Activated naive CD4-positive, alpha-beta T cell treated with anti-CD3 and anti-CD28 coated beads, Interleukin-2, amount 50 U/mL, for 72 hours (primary cell): ENCODE data around the gene PTCRA. TPM values are rescaled to one million over a fixed set of nuclear protein-coding genes. Genes with fewer than 3 reads are reported as not detected.

Experiments used
- ATAC-seq, 2 donors: fragments of 150-1000 bp; cut with Tn5 transposase; 2 replicates each; pipeline ENCODE4 v1.10.0; 2021; ENCODE audit warnings: mild to moderate bottlenecking in 2 of 2, moderate library complexity in 2 of 2
- DNase-seq, 2 donors: peaks; one replicate each; pipeline ENCODE4 v3.0.0; 2021 to 2022; ENCODE audit warnings: low spot score in 2 of 2
- H3K27ac Mint-ChIP-seq, 2 donors: one replicate each; pipeline ENCODE4 v1.8.0; 2022; ENCODE audit warnings: mild to moderate bottlenecking in 2 of 2, mixed read lengths in 2 of 2
- H3K36me3 Mint-ChIP-seq, 2 donors: one replicate each; pipeline ENCODE4 v1.8.0; 2022; ENCODE audit warnings: mixed read lengths in 2 of 2
- H3K9me3 Mint-ChIP-seq, 2 donors: one replicate each; pipeline ENCODE4 v1.8.0; 2022; ENCODE audit warnings: mixed read lengths in 2 of 2
- total RNA-seq, 2 donors: library from RNA; stranded (reverse); gene quantifications; one replicate each; pipeline ENCODE4 v1.2.3, GENCODE V29; 2022

Gene PTCRA
- total RNA-seq, 2 donors from 2014 or later, result not detected

DNA sequence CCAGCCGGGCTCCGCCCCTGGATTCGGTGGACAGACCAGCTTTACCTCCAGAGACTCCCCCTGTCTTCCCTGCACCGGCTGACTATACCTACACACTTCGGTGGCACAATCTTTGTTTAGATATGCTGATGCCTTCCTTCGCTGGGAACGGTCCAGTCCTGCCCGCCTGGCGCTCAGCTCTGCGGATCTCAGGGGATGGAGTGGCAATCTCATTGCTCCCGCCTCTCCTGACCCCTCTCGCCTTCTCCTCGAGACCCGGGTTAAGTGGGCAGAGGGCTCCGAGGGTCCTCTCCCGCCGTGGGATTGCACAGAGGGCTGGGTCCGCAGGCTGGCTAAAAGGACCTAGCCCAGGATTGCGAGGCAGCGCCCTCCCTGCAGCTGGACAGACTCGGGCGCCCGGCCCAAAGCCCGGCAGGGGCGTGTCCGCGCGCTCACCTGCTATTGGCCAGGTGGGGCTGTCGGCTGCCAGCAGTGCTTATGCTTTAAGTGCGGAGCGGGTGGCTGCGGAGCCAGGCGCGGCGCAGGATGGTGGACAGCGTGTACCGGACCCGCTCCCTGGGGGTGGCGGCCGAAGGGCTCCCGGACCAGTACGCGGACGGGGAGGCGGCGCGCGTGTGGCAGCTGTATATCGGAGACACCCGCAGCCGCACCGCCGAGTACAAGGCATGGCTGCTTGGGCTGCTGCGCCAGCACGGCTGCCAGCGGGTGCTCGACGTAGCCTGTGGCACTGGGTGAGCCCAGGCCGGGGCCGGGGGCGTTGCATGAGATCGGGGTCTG is 44.6 kb downstream of the PTCRA start, which contains the start of gene GNMT:
Gene GNMT (plus strand): TSS at position 512 of the 777 bp plus-strand sequence. CDS start 14 bp downstream, at position 526.
- Mint-ChIP-seq H3K27ac (peak within 1 kb of the TSS; percentile 34 to 36), H3K9me3 (no peaks in the 10 kb centered on the region), H3K36me3 (no peaks in the 10 kb centered on the region)
- peak in 1 of 2 donors; percentile 54 for DNase-seq
- ATAC-seq, result peak; percentile 88 to 89

DNA sequence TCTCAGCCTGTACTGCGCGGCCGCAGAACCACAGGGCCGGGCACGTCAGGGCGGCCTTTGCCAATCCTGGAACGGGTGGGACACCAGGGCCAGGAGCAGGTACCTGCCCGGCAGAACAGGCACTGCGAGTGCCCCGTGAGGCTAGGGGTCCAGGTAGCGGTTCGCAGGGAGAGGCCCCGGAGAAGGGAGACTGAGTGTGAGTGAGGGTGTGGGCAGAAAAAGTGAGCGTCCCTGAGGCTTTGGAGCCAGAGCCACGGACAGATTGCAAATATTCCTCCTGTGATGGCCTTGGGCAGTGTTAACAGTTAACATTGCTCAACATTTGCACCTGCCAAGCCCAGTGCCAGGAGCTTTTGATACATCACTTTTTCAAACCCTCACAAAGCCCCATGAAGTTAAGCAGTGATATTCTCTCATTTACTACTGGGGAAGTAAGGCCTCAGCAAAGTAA is 45.2 kb downstream of the PTCRA start:
- Mint-ChIP-seq H3K9me3 (no peaks in the 10 kb centered on the region), H3K36me3 (no peaks in the 10 kb centered on the region), H3K27ac (peak overlapping the region in 1 of 2 donors; percentile 34)
- no peak for DNase-seq
- no peak for ATAC-seq

DNA sequence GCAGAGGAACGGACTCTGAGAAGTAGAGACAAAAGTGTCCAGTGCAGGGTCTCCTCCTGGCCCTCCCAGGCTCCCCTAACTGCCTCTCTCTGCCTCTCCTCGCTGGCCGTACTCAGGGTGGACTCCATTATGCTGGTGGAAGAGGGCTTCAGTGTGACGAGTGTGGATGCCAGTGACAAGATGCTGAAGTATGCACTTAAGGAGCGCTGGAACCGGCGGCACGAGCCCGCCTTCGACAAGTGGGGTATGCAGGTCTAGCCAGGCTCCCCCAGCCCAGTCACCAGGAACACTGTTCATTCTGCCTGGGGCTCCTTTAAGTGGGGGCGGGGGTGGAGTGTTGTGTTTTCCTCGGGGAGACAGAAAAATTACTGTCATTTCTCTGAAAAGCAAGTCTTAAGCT is 46.2 kb downstream of the PTCRA start:
- Mint-ChIP-seq H3K27ac (no peak overlapping the region), H3K9me3 (no peaks in the 10 kb centered on the region), H3K36me3 (no peaks in the 10 kb centered on the region)
- DNase-seq (no peak), ATAC-seq (no peak)

DNA sequence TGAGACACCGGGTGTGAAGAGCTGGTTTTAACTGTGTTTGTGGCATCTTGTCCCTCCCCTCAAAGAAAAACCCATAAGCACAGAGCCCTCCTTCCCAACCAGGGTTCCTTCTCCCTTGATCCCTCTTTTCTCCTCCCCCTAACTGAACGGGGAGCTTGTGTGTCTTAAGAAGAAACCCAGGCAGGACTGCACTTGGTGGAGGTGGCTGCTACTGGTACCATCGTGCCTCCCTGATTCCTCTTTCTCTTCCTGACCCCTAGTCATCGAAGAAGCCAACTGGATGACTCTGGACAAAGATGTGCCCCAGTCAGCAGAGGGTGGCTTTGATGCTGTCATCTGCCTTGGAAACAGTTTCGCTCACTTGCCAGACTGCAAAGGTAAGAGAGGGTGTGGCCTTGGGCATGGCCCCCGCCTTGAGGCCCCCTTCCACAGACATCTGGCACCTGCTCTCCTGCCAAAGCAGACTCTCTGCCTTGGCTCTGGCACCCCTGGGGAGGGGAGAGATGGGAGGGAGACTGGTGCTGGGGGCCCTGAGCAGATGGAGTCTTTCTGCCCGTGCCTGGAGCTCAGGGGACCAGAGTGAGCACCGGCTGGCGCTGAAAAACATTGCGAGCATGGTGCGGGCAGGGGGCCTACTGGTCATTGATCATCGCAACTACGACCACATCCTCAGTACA is 46.8 kb downstream of the PTCRA start:
- H3K27ac Mint-ChIP-seq, result no peak overlapping the region
- no peaks in the 10 kb centered on the region for H3K36me3 Mint-ChIP-seq
- ATAC-seq (no peak), DNase-seq (no peak)
- H3K9me3 Mint-ChIP-seq, result no peaks in the 10 kb centered on the region

DNA sequence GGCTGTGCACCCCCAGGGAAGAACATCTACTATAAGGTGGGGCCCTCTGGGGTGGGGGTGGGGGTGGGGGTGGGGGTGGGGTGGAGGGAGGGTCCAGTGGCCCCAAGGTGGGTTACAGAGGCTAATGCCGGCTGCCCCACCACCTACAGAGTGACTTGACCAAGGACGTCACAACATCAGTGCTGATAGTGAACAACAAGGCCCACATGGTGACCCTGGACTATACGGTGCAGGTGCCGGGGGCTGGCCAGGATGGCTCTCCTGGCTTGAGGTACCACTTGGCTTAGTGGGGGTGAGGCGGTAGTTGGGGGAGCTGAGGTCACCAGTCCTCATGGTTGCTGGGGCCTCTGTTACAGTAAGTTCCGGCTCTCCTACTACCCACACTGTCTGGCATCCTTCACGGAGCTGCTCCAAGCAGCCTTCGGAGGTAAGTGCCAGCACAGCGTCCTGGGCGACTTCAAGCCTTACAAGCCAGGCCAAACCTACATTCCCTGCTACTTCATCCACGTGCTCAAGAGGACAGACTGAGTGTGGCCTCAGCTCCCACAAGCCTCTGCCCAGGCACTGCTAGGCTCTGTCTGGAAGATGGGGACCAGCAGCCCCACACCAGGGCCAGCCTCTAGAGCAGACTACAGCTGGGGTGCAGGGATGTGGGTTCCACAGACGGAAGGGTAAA is 47.5 kb downstream of the PTCRA start:
- no peaks in the 10 kb centered on the region for H3K9me3 Mint-ChIP-seq
- DNase-seq (no peak), ATAC-seq (peak in 1 of 2 donors; percentile 6)
- no peaks in the 10 kb centered on the region for H3K36me3 Mint-ChIP-seq
- H3K27ac Mint-ChIP-seq, result no peak overlapping the region

DNA sequence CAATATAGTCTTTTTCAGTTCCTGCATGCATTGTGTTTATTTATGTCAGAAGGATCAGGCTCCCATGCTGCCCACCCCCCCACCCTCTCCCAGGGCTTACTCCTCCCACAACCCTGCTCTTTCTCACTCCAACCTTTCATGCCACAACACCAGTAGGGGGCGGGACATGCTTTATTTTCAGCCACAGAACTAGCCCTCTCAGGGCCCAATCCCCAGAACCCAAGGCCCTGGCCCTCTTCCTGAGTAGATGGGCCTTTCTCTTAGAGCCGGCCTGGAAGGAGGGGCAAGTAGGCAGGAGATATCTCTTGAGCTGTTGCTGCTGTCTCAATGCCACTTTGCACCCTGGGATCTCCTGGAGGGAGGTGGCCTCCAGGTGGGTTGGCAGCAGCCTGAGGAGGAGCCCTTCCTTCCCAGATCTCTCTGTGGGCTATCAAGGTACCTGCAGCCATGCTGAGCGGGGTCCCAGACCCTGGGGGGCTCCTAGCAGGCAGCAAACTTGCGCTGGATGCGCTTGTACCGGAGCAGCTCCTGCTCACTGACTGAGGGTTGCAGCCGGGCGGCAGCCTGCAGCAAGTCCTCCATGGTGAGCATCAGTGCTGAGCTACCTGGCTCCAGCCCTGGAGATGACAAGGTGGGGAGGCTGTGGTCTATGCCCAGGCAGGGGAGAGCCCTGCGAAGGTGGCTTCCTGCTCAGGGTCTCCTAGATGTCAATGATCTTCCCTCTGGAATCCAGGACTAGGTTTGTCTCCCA is 48.2 kb downstream of the PTCRA start:
- ATAC-seq (peak; percentile 56 to 60), DNase-seq (peak in 1 of 2 donors; percentile 47)
- Mint-ChIP-seq H3K27ac (no peak overlapping the region), H3K9me3 (no peaks in the 10 kb centered on the region), H3K36me3 (no peaks in the 10 kb centered on the region)

DNA sequence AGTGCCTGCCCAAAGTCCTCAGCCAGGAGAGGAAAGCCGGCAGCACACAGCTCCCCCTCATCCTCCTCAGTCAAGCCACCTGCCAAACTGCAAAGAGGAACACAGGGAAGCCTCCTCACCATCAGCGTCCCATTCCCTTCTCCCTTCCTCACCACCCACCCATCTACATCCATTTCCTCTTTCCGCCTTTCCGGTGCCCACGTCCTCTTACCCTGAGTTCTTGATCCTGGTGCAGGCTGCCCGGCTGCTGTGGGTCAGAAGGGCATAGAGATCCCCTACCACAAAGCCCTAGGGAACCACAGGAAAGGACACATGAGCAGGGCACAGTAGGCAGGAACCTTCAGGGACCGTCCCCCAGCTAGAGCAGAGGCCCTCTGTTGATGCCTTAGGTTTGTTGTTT is 50.7 kb downstream of the PTCRA start:
- peaks cover 0 to 2% of the 10 kb centered on the region in 2 donors for H3K36me3 Mint-ChIP-seq
- H3K27ac Mint-ChIP-seq, result peak overlapping the region in 1 of 2 donors; percentile 55
- no peaks in the 10 kb centered on the region for H3K9me3 Mint-ChIP-seq
- ATAC-seq, result no peak
- DNase-seq, result no peak

DNA sequence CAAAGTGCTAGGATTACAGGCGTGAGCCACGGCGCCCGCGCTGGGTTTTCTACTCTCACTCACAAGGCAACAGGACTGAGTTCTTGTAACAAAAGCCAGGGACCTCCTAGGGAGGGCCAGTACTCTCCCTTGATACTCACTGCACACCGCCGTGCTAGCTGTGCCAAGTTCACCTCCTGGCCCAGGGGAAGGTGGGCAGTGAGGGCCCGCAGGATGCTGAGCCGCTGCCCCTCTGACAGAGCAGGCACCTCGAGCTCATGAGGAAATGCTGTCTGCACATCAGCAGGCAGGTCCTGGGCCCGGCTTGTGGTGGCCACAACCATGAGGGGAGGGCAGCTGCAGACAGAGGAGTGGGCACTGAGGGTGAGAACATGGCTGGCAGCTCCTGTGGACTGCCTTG is 51.4 kb downstream of the PTCRA start:
- ATAC-seq (no peak), DNase-seq (no peak)
- no peaks in the 10 kb centered on the region for H3K9me3 Mint-ChIP-seq
- no peak overlapping the region for H3K27ac Mint-ChIP-seq
- H3K36me3 Mint-ChIP-seq, result peaks cover 0 to 6% of the 10 kb centered on the region in 2 donors

DNA sequence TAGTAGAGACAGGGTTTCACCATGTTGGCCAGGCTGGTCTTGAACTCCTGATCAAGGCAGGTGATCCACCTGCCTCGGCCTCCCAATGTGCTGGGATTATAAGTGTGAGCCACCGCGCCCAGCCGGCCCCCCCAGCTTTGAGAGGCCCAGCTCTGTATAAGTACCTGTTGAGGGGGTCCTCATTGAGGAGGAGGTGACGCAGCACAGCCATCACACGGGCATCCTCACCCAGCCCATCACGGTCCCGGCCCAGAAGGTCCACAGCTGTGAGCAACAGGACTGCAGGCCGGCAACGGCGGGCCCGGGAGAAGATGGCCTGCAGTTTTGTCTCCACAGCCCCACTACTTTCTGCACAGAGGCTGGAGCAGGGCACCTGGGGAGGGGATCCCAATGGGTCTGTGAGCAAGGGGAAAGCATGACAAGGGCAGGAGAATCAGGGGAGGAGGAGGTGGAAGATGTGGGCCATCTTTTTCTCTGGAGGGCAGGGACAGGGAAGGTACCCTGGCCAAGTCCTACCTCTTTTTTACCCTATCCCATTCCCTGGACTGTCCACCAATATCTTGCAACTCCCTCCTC is 52.4 kb downstream of the PTCRA start:
- Mint-ChIP-seq H3K36me3 (peaks cover 0 to 6% of the 10 kb centered on the region in 2 donors), H3K9me3 (no peaks in the 10 kb centered on the region), H3K27ac (peak overlapping the region; percentile 19 to 44)
- no peak for ATAC-seq
- DNase-seq, result no peak

DNA sequence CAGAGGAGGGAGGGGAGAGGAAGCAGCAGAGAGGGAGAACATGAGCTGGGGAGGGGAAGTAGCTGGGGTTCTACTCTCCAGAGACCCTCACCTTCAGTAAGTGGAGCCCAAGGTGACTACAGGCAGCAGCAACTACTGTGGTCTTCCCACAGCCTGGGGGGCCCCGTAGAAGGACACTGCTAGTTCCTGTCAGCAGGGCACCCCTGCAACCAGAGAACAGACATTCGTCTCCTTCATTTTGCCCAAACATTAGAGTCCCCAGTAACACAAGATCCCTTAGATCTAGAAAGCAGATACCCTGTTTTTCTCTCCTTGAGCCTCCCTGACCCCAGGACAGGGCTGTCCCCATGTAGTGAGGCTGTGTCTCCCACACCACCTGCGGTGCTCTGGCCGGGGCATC is 52.9 kb downstream of the PTCRA start:
- Mint-ChIP-seq H3K36me3 (peaks cover 0 to 6% of the 10 kb centered on the region in 2 donors), H3K9me3 (no peaks in the 10 kb centered on the region), H3K27ac (peak overlapping the region in 1 of 2 donors; percentile 19)
- DNase-seq (no peak), ATAC-seq (no peak)

DNA sequence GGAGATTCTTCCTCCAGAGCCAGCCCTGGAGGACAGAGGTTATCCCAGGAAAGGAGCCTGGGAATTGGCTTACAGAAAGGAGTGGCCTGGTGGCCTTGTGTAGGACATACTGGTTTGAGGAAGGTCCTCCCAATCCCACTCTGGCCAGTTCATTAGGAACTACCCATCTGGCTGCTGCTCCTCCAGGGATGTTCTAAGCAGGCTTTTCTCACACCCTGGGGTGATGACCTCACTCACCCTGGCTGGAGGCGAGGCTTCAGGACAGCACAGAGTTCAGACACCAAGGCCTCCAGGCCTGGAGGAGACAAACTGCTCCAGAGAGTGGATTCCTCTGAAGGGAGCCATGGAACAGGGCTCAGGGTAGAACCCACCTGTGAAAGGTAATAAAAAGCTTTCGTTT is 53.6 kb downstream of the PTCRA start:
- Mint-ChIP-seq H3K27ac (no peak overlapping the region), H3K36me3 (peaks cover 0 to 6% of the 10 kb centered on the region in 2 donors), H3K9me3 (no peaks in the 10 kb centered on the region)
- no peak for DNase-seq
- ATAC-seq, result no peak

DNA sequence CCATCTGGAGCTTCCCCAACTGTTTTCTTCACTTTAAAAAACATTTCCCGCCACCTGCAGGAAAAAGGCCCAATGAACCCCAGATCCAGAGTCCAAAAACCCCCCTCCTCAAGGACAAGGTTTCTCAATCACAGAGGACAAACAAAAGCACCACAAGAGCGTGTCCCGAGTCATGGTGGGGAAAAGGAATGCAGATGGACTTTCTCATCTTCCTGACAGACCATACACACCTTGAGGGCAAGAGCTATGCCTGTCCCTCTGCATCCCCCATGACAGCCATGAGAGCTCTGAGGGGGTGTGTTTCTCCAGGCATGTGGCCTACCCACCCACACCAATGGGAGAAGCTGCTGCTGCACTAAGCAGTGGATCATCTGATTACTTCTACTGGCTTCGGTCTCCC is 54.1 kb downstream of the PTCRA start:
- ATAC-seq (no peak), DNase-seq (no peak)
- Mint-ChIP-seq H3K9me3 (no peaks in the 10 kb centered on the region), H3K27ac (peak overlapping the region in 1 of 2 donors; percentile 65), H3K36me3 (peaks cover 0 to 6% of the 10 kb centered on the region in 2 donors)

DNA sequence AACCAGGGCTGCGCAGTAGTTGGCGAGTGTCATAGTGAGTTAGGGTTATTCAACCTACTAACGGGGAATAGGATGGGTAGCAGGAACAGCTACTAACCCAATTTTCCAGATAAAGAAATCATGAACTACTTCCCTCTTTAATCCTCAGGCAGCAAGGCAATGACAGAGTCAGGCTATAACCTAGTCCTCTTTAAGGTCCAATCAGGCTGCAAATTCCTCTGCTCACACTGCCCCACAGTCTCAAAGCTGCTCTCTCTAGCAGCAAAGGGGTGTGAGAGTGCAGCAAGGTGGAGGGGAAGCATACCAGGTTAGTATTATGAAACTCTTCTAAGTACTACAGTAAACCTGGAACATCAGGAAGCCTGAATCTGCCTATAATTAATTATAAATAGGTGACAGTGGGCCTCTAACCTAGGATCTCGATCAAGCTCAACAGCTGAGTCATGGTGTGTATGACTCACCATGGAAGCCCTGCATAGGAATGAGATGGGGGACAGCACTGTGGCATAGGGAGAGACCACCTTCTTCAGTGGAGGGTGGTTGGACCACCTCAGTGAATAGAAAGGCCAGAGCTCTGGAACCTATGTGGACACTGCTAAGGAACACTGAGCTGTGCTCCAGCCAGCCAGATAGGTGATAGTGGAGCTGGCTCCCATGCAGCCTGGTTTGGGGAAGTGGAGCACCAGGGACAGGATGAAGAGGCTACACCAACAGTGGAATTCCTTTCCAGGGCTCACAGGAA is 55.2 kb downstream of the PTCRA start:
- no peaks in the 10 kb centered on the region for H3K9me3 Mint-ChIP-seq
- H3K36me3 Mint-ChIP-seq, result peaks cover 0 to 6% of the 10 kb centered on the region in 2 donors
- DNase-seq, result no peak
- peak; percentile 59 to 65 for ATAC-seq
- peak overlapping the region; percentile 11 to 50 for H3K27ac Mint-ChIP-seq

DNA sequence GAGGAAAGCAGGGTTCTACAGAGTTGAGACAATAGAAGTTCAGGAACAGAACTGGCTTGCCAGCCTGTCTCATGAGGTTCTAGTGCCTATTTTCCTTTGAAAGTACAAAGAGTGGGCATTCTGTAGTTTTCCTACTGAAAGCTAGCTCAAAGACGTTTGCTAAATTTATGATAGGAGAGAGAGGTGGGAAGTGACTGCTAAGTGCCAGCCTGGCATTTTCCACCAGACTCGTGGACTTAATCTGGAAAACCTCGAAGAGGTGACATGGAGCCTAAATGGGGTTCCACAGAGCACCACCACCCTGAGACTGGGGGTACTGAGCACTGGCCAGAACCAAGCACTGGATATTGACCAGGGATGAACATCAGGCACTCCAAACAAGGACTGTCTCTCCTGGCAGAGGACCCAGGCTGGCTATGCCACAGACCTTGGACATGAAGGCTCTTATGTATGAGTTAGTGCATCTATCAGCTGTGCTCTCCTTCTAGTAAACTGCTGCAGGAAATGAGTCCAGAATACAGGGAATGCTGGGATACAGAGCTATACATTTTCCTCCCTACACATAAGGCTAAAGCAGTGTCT is 56.0 kb downstream of the PTCRA start:
- Mint-ChIP-seq H3K27ac (peak overlapping the region; percentile 11 to 70), H3K9me3 (no peaks in the 10 kb centered on the region)

DNA sequence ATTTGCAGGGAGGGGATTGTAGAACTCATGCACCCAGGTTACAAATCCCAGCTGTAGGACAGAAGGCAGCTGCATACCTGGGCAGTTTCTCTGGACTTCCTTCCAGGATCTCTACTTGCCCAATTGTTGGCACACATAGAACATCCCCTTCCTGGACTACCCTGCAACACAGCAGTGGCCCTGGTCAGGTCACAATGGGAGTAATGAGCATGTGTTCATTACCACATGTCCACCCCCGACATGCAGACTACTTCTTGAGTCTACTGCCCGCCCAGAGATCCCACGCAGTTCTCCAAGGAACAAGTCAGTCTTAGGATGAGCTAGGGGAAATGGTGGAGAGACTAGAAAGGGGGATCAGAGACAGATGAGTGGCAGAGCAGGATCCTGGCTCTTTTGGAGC is 58.1 kb downstream of the PTCRA start:
- Mint-ChIP-seq H3K36me3 (peaks cover 5 to 22% of the 10 kb centered on the region in 2 donors), H3K9me3 (no peaks in the 10 kb centered on the region), H3K27ac (peak overlapping the region in 1 of 2 donors; percentile 60)
- no peak for DNase-seq
- ATAC-seq, result no peak

More for the DNA sequence above, 56.0 kb downstream of the PTCRA start:
- no peak for DNase-seq
- H3K36me3 Mint-ChIP-seq, result peaks cover 0 to 13% of the 10 kb centered on the region in 2 donors
- ATAC-seq, result no peak
